GM21423 (cell line): ENCODE results near the gene SERPINB2.

ENCODE experiments used
- ATAC-seq: cut with Tn5 transposase; IDR thresholded peaks from one replicate; pipeline ENCODE4 v1.9.1; 2021; ENCODE audit warnings: mild to moderate bottlenecking, moderate library complexity; ENCODE audit not compliant: unreplicated experiment

Gene SERPINB2

GRCh38 chr18:63887424-63887823 lies at the start of gene SERPINB2:
TSS of gene SERPINB2 (plus strand) at chr18:63887705. CDS start at chr18:63891445, 3,740 bp downstream.
- no peak for ATAC-seq

GRCh38 chr18:63843008-63843407 lies 44.5 kb upstream of the SERPINB2 start:
- no peak for ATAC-seq

- no peak for ATAC-seq
Measured at GRCh38 chr18:63844254-63844653, 43.3 kb upstream of the SERPINB2 start.

- no peak for ATAC-seq
Measured at GRCh38 chr18:63848159-63848558, 39.3 kb upstream of the SERPINB2 start.

- ATAC-seq, result no peak
Measured at GRCh38 chr18:63850020-63850419, 37.5 kb upstream of the SERPINB2 start.

- ATAC-seq, result no peak
Measured at GRCh38 chr18:63850636-63851035, 36.9 kb upstream of the SERPINB2 start.

- ATAC-seq, result no peak
Measured at GRCh38 chr18:63858456-63858855, 29.0 kb upstream of the SERPINB2 start.

- ATAC-seq, result no peak
Measured at GRCh38 chr18:63859781-63860475, 27.6 kb upstream of the SERPINB2 start.

GRCh38 chr18:63860531-63860930 lies 27.0 kb upstream of the SERPINB2 start:
- no peak for ATAC-seq

GRCh38 chr18:63867368-63868125 lies 20.0 kb upstream of the SERPINB2 start:
- no peak for ATAC-seq

GRCh38 chr18:63868546-63868945 lies 19.0 kb upstream of the SERPINB2 start:
- no peak for ATAC-seq

- ATAC-seq, result no peak
Measured at GRCh38 chr18:63869374-63869773, 18.1 kb upstream of the SERPINB2 start.

GRCh38 chr18:63869851-63870250 lies 17.7 kb upstream of the SERPINB2 start:
- no peak for ATAC-seq

- ATAC-seq, result no peak
Measured at GRCh38 chr18:63871836-63872235, 15.7 kb upstream of the SERPINB2 start.

GRCh38 chr18:63872586-63872985 lies 14.9 kb upstream of the SERPINB2 start:
- ATAC-seq, result no peak

- ATAC-seq, result no peak
Measured at GRCh38 chr18:63878343-63878742, 9.2 kb upstream of the SERPINB2 start.

GRCh38 chr18:63878925-63879324 lies 8.6 kb upstream of the SERPINB2 start:
- no peak for ATAC-seq

GRCh38 chr18:63879709-63880108 lies 7.8 kb upstream of the SERPINB2 start:
- no peak for ATAC-seq

GRCh38 chr18:63881851-63882250 lies 5.7 kb upstream of the SERPINB2 start:
- no peak for ATAC-seq

- ATAC-seq, result no peak
Measured at GRCh38 chr18:63882333-63883141, 5.0 kb upstream of the SERPINB2 start.

GRCh38 chr18:63883617-63884016 lies 3.9 kb upstream of the SERPINB2 start:
- no peak for ATAC-seq
